ENCODE measurements around the gene CTNNA3. TPM values are rescaled to one million over a fixed set of nuclear protein-coding genes. Genes with fewer than 3 reads are reported as not detected.
"Not testable (repeated sequence)": the region's sequence is repeated elsewhere in the genome, so short reads cannot be mapped to it uniquely, and the experiment has no call there.

The CTNNA3 gene
- total RNA-seq, 1 donor from 2014 or later: 159 TPM

DNA sequence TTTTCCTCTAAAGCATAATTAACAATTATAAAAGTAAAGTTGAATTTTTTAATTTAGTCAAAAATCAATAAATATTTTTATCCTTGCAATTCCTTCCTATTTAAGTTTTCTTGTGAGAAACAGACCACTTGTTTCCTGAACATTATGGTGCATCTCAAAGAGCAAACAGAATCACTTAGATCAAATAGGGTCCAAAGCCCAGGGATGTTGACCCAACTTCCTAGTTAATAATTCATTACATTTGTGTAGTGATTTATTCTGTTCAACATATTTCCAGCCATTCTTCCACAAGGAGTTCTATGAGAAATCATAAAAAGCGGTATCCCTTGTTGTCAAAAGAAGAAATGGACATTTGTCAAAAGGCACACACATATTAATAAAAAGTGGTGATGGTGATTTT is 454.5 kb downstream of the CTNNA3 start:
- intact Hi-C loops (cut with micrococcal nuclease): no loop called here
- H3K27me3 ChIP-seq (ENCODE audit: low read depth): no peaks in the 10 kb centered on the region
- H3K4me1 ChIP-seq: peaks cover 12% of the 10 kb centered on the region
- H3K36me3 ChIP-seq: no peaks in the 10 kb centered on the region
- no peak overlapping the region for H3K4me3 ChIP-seq
- H3K27ac ChIP-seq (replicated peaks): no peak overlapping the region
- no peaks in the 10 kb centered on the region for H3K9me3 ChIP-seq (replicated peaks)
- DNase-seq: no peak
- no peak for TF ChIP-seq CTCF (IDR thresholded peaks at IDR 0.05; ENCODE audit: borderline replicate concordance)

DNA sequence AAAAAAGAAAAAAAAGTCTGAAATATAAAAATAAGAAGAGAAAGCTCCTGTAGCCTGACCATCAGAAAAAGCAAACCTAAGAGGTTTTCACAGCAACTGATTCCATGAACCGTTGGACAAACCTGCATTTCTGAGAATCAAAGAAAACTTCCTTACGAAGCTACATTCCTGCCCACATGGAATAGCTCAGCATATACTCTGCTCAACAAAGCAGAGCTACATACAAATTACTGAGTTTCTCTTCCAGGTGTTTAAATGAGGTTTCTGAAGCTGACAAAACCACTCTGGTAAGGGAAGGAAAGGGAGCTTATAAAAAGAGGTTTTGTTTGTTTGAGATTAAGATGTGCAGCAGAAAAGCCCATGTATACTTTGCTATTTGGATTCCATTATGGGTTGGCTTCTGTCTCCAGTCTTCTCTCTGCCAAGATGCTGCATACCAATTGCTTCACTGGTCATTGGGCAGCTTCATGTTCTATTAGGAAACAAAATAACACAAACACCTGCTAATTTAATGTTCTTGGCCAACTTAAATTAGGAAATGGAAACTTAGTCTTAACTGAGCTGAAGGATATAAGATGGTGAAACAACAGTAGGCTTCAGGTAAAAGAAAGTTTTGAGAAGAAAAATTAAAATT is 456.0 kb downstream of the CTNNA3 start:
- H3K4me1 ChIP-seq: peaks cover 12% of the 10 kb centered on the region
- H3K36me3 ChIP-seq: no peaks in the 10 kb centered on the region
- no peak for TF ChIP-seq CTCF (IDR thresholded peaks at IDR 0.05; ENCODE audit: borderline replicate concordance)
- H3K4me3 ChIP-seq: no peak overlapping the region
- H3K9me3 ChIP-seq (replicated peaks): no peaks in the 10 kb centered on the region
- no peak for DNase-seq
- intact Hi-C loops (cut with micrococcal nuclease): no loop called here
- H3K27me3 ChIP-seq (ENCODE audit: low read depth): no peaks in the 10 kb centered on the region
- H3K27ac ChIP-seq (replicated peaks): no peak overlapping the region

DNA sequence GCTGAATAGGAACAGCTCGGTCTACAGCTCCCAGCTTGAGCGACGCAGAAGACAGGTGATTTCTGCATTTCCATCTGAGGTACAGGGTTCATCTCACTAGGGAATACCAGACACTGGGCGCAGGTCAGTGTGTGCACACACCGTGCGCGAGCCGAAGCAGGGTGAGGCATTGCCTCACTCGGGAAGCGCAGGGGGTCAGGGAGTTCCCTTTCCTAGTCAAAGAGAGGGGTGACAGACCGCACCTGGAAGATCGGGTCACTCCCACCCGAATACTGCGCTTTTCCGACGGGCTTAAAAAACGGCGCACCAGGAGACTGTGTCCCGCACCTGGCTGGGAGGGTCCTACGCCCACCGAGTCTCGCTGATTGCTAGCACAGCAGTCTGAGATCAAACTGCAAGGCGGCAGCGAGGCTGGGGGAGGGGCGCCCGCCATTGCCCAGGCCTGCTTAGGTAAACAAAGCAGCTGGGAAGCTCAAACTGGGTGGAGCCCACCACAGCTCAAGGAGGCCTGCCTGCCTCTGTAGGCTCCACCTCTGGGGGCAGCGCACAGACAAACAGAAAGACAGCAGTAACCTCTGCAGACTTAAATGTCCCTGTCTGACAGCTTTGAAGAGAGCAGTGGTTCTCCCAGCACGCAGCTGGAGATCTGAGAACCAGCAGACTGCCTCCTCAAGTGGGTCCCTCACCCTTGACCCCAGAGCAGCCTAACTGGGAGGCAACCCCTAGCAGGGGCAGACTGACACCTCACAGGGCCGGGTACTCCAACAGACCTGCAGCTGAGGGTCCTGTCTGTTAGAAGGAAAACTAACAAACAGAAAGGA is 465.1 kb downstream of the CTNNA3 start:
- H3K36me3 ChIP-seq; H3K4me3 ChIP-seq; intact Hi-C loops (cut with micrococcal nuclease); H3K4me1 ChIP-seq; H3K27ac ChIP-seq (replicated peaks); DNase-seq; H3K9me3 ChIP-seq (replicated peaks); H3K27me3 ChIP-seq (ENCODE audit: low read depth): not testable (repeated sequence)

DNA sequence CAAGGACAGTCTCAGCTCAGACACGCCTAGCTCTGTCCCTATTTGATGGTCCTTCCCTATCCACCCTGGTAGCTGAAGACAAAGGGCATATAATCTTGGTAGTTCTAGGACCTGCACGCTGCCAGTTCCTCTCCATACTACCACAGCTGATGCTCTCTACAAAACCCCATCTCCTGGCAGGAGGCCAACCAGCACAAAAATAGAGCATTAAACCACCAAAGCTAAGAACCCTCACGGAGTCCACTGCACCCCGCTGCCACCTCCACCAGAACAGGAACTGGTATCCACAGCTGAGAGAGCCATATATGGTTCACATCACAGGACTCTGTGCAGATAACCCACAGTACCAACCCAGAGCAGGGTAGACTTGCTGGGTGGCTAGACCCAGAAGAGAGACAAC is 470.8 kb downstream of the CTNNA3 start:
- peaks cover 25% of the 10 kb centered on the region for H3K4me1 ChIP-seq
- DNase-seq: no peak
- H3K27me3 ChIP-seq (ENCODE audit: low read depth): no peaks in the 10 kb centered on the region
- H3K9me3 ChIP-seq (replicated peaks): peaks cover 4% of the 10 kb centered on the region
- intact Hi-C loops (cut with micrococcal nuclease): no loop called here
- no peak overlapping the region for H3K27ac ChIP-seq (replicated peaks)
- TF ChIP-seq CTCF (IDR thresholded peaks at IDR 0.05; ENCODE audit: borderline replicate concordance): no peak
- no peaks in the 10 kb centered on the region for H3K36me3 ChIP-seq
- no peak overlapping the region for H3K4me3 ChIP-seq

DNA sequence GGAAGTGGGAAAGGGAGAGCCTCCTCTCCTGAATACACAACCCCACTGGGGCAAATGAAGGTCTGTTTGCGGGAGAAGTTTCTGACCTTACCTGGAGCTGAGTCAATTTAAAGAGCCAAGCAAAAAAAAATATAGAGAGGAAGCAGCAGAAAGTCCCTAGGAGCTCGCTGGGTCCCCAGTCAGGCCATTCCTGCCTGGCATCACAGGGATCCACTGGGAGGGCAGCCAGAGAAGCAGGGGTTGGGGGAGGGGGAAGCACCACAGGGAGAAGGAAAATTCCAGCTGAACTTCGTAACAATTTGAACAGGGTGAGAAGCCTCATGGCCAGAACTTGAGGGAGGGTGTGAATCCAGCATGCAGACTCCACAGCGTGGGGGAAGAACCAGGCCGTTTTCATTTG is 471.4 kb downstream of the CTNNA3 start:
- H3K36me3 ChIP-seq: no peaks in the 10 kb centered on the region
- H3K27ac ChIP-seq (replicated peaks): no peak overlapping the region
- peaks cover 25% of the 10 kb centered on the region for H3K4me1 ChIP-seq
- peaks cover 4% of the 10 kb centered on the region for H3K9me3 ChIP-seq (replicated peaks)
- intact Hi-C loops (cut with micrococcal nuclease): no loop called here
- TF ChIP-seq CTCF (IDR thresholded peaks at IDR 0.05; ENCODE audit: borderline replicate concordance): no peak
- H3K4me3 ChIP-seq: no peak overlapping the region
- no peaks in the 10 kb centered on the region for H3K27me3 ChIP-seq (ENCODE audit: low read depth)
- DNase-seq: peak; percentile 22

GRCh38 chr10:67222934-67223333 is 473.1 kb downstream of the CTNNA3 start:
- H3K27me3 ChIP-seq (ENCODE audit: low read depth): no peaks in the 10 kb centered on the region
- no peak overlapping the region for H3K4me3 ChIP-seq
- H3K4me1 ChIP-seq: peaks cover 25% of the 10 kb centered on the region
- no peaks in the 10 kb centered on the region for H3K36me3 ChIP-seq
- no peak overlapping the region for H3K27ac ChIP-seq (replicated peaks)
- H3K9me3 ChIP-seq (replicated peaks): no peaks in the 10 kb centered on the region
- TF ChIP-seq CTCF (IDR thresholded peaks at IDR 0.05; ENCODE audit: borderline replicate concordance): no peak
- DNase-seq: no peak
- intact Hi-C loops (cut with micrococcal nuclease): no loop called here
